SKM-1 treated with dmso at 0.1 percent for 144 hours (cell line): ENCODE measurements around the gene SIRPB2.
"Not testable (repeated sequence)": the region's sequence is repeated elsewhere in the genome, so short reads cannot be mapped to it uniquely, and the experiment has no call there.

Source experiments
- DNase-seq: peaks from one replicate; lab custom pipeline; 2025; ENCODE audit not compliant: unreplicated experiment; lab: John Stamatoyannopoulos, UW

Gene SIRPB2

GRCh38 chr20:1500496-1500895, 9.3 kb upstream of the SIRPB2 start:
- no peak for DNase-seq

GRCh38 chr20:1499528-1500420, 8.6 kb upstream of the SIRPB2 start:
- DNase-seq = no peak

GRCh38 chr20:1497371-1497770, 6.2 kb upstream of the SIRPB2 start:
- not testable (repeated sequence) for DNase-seq

GRCh38 chr20:1496930-1497329, 5.7 kb upstream of the SIRPB2 start:
- DNase-seq = no peak

GRCh38 chr20:1494436-1494835, 3.2 kb upstream of the SIRPB2 start:
- DNase-seq = no peak

- no peak for DNase-seq
Observed at GRCh38 chr20:1493536-1493935, 2.3 kb upstream of the SIRPB2 start.

- no peak for DNase-seq
Observed at GRCh38 chr20:1491860-1492642, 831 bp upstream of the SIRPB2 start.

GRCh38 chr20:1490643-1491195, 501 bp downstream of the SIRPB2 start:
- no peak for DNase-seq

GRCh38 chr20:1489764-1490436, 1.3 kb downstream of the SIRPB2 start:
- DNase-seq = peak; percentile 28

- no peak for DNase-seq
Observed at GRCh38 chr20:1489325-1489724, 1.9 kb downstream of the SIRPB2 start.

GRCh38 chr20:1486566-1486965, 4.7 kb downstream of the SIRPB2 start:
- no peak for DNase-seq

GRCh38 chr20:1484438-1485116, 6.6 kb downstream of the SIRPB2 start:
- no peak for DNase-seq

GRCh38 chr20:1479831-1480595, 11.2 kb downstream of the SIRPB2 start:
- DNase-seq = no peak

- DNase-seq = no peak
Observed at GRCh38 chr20:1478566-1478965, 12.7 kb downstream of the SIRPB2 start.

GRCh38 chr20:1477896-1478490, 13.2 kb downstream of the SIRPB2 start:
- no peak for DNase-seq

GRCh38 chr20:1474817-1475603, 16.2 kb downstream of the SIRPB2 start:
- no peak for DNase-seq

- no peak for DNase-seq
Observed at GRCh38 chr20:1474325-1474724, 16.9 kb downstream of the SIRPB2 start.

GRCh38 chr20:1473246-1474220, 17.7 kb downstream of the SIRPB2 start:
- no peak for DNase-seq
